ENCODE measurements around the gene TRAM2.

The TRAM2 gene

DNA sequence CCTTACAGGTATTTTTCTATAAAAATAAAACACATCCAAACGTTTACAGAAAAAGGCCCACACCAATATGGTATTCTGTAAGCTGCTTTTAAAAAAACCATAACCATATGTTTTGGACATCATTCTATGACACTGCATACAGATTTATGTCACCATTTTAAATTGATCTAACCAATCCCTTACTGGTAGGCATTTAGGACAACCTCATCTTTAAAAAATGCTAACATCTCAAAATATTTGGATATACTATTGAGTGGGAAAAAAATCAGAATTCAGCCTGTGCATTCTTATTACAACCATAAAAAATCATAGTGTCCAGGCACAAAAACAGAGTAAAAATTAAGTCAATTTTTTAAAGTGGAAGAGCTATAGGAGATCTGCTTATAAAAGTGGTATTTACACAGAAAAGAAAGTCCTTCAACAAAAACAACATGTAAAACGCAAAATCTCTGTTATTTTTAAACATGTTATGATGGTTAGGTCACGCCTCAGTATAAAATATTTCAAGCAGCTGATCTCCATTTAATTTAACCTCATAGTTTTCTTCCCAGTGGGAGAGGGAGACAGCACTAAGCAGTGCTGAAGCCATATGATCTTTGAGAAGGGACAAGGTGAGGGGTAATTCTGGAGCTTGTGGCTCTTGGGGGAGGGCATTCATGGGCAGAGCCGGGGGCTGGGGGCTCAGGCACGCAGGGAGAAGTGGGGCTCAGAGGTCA, 21.2 kb downstream of the TRAM2 start:
- TF ChIP-seq, protein P1, sequence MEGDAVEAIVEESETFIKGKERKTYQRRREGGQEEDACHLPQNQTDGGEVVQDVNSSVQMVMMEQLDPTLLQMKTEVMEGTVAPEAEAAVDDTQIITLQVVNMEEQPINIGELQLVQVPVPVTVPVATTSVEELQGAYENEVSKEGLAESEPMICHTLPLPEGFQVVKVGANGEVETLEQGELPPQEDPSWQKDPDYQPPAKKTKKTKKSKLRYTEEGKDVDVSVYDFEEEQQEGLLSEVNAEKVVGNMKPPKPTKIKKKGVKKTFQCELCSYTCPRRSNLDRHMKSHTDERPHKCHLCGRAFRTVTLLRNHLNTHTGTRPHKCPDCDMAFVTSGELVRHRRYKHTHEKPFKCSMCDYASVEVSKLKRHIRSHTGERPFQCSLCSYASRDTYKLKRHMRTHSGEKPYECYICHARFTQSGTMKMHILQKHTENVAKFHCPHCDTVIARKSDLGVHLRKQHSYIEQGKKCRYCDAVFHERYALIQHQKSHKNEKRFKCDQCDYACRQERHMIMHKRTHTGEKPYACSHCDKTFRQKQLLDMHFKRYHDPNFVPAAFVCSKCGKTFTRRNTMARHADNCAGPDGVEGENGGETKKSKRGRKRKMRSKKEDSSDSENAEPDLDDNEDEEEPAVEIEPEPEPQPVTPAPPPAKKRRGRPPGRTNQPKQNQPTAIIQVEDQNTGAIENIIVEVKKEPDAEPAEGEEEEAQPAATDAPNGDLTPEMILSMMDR (IDR thresholded peaks at IDR 0.05; ENCODE audit: extremely low read depth, missing control alignments): no peak
- no peak for DNase-seq (ENCODE audit: low spot score)

DNA sequence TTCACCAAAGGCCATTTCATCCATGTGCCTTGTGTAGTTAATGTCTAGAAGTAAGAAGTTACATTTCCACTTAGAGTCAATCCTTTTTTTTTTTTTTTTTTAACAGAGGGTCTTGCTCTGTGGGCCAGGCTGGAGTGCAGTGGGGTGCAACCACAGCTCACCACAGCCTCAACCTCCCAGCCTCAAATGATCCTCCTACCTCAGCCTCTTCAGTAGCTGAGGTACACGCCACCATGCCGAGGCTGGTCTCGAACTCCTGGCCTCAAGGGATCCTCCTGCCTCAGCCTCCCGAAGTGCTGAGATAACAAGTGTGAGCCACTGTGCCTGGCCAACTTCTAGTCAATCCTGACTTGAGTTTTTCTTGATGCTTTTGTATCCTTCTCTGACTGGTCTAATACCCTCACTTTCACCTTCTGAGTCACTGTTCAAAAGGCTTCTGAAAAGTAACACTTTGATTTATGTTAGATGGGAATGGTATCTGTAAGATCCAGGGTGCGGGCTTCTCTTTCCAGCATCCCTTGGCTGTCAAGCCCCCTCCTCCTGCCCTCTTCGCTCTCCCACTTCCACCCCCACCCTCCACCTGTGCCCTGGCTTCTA, 22.1 kb downstream of the TRAM2 start:
- TF ChIP-seq, protein P1 (IDR thresholded peaks at IDR 0.05; ENCODE audit: extremely low read depth, missing control alignments): no peak
- no peak for DNase-seq (ENCODE audit: low spot score)

DNA sequence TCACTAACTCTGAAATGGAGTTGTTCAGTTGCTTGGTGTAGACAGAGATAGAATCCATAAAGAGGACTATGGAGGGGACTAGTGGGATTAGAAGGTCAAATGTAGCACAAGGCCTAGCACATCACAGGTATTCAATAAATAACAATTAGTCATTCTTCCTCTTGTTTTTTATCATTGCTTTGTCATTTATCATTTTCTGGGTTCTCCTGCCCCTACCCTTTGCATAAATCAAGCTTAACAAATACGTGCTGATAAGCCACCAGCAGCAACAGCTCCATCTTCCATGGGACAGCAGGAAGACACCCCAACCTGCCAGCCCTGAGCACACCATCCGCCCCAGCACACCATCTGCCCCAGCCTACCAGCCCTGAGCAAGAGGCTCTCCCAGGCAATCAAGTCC, 23.1 kb downstream of the TRAM2 start:
- DNase-seq (ENCODE audit: low spot score): no peak
- TF ChIP-seq, protein P1 (IDR thresholded peaks at IDR 0.05; ENCODE audit: extremely low read depth, missing control alignments): no peak

DNA sequence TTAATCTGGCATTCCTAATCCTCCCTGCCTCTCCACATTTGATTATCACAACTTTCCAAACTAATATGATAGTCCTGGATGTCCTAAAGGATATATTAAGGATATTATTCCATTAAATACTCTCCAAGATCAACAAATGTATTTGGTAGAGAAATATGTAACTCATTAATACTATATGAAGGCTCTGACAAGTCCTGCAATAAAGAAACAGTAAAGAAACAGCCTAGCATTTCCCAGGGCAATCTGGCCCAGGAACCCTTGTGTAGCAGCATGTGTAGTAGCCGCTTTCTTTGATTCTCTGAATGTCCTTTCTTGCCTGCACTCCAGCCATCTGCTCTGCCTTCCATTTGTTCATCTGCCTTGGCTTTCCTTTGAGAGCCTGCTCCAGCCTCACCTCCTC, 23.7 kb downstream of the TRAM2 start:
- no peak for DNase-seq (ENCODE audit: low spot score)
- TF ChIP-seq, protein P1 (IDR thresholded peaks at IDR 0.05; ENCODE audit: extremely low read depth, missing control alignments): no peak

DNA sequence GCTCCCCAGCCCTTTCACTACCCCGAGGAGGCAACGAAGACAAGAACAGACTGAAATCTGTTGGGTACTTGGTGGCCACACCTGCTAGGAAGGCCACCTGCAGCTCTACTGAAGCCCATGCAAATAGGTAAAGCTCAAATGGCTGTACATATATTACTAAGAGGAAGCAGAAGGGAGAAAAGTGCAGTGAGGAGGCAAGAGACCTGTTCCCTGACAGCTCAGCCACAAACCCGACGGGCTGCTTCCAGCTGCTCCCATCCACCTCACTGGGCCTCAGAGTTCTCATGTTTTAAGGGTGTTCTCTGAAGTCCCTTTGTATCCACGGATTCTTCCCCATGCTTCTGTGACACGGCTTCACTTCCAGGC, 24.6 kb downstream of the TRAM2 start:
- TF ChIP-seq, protein P1 (IDR thresholded peaks at IDR 0.05; ENCODE audit: extremely low read depth, missing control alignments): no peak

DNA sequence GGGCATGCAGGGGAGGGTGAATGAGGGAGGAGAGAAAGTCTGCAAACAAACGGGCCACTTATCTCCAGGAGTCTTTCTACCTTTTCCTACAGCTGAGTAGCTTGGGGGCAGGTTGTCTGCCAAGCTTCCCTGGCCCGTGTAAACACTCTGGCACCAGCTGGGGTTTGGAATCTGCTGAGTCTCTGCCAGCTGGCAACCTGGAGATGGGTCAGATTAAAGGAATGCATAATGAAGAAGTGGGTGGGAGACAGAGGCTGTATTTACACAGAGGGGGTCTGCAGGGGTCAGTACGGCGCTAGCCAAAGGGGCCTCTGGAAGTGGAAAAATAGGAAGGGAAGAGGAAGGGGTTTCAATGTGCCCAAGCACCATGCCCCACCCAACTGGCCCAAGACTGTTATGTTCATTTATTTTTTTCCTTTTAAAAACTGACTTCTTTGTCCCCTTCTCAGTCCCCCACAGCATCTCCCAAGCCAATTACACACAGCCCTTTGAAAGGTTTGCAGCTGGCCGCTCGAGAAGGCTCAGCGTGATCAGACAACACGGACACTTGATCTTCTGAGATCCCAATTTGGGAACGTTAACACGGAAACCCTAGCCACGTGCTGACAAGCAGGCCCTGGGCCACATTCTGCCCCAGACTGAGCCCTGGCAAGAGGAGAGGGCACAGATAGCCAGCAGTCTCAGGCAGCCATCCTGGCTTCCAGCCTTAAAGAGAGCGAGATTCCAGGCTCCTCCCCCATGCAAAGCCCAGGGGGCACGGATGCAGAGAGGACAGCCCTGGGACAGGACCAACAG, 25.2 kb downstream of the TRAM2 start:
- TF ChIP-seq, protein P1 (IDR thresholded peaks at IDR 0.05; ENCODE audit: extremely low read depth, missing control alignments): no peak

More for the DNA sequence above, 24.6 kb downstream of the TRAM2 start:
- no peak for DNase-seq (ENCODE audit: low spot score)

DNA sequence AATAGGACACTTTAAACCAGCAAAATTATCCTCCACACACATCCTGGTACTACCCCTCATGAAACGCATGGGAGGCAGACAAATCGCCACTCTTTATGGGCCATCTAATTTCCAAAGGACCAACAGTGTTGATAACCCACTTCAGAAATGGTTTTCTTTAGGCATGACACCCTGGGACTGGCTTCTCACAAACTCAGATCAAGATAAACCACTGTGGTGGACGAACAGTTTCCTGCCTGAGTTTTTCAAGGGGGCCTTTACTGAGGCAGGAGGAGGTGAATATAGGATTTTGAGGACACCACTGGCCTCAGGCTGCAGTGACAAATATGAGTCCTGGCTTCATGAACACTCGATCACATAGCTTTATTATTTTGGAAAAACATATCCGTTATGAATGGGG, 26.0 kb downstream of the TRAM2 start:
- DNase-seq (ENCODE audit: low spot score): no peak
- TF ChIP-seq, protein P1 (IDR thresholded peaks at IDR 0.05; ENCODE audit: extremely low read depth, missing control alignments): no peak

More for the DNA sequence above, 25.2 kb downstream of the TRAM2 start:
- no peak for DNase-seq (ENCODE audit: low spot score)

Data from GM20000 (cell line).